K562 (cell line): ENCODE data around the gene E2F2. TPM values are rescaled to one million over a fixed set of nuclear protein-coding genes. Genes with fewer than 3 reads are reported as not detected.

Source experiments
- BCL6 ChIP-seq: fragments of 250-450 bp; sonication (Bioruptor Pico); IDR thresholded peaks from 2 replicates; pipeline ENCODE4 v1.4.0; 2020
- BHLHE40 ChIP-seq: IDR thresholded peaks from 2 replicates; pipeline ENCODE4 v1.6.1; 2011; ENCODE audit warnings: low read length, improper control_type of control experiment
- CREBBP ChIP-seq: IDR thresholded peaks from one replicate; pipeline ENCODE4 v1.6.1; 2012; ENCODE audit warnings: low read depth, mild to moderate bottlenecking, control low read depth, inconsistent platforms, low read length
- CXXC5 ChIP-seq: fragments of 250-450 bp; sonication (Bioruptor Pico); IDR thresholded peaks from 2 replicates; pipeline ENCODE4 v1.8.0; 2022; ENCODE audit warnings: inconsistent platforms, mild to moderate bottlenecking, moderate library complexity
- ESRRB ChIP-seq: fragments of 250-450 bp; sonication (Bioruptor Pico); IDR thresholded peaks from 2 replicates; pipeline ENCODE4 v1.5.0; 2020; ENCODE audit warnings: mild to moderate bottlenecking, moderate library complexity, borderline replicate concordance
- FOXP1 ChIP-seq: sonication (generic); formaldehyde crosslinking; IDR thresholded peaks from 2 replicates; pipeline ENCODE4 v1.8.0; 2022; ENCODE audit warnings: mild to moderate bottlenecking, missing genetic modification reagents
- HDAC2 ChIP-seq: fragments of 450-650 bp; IDR thresholded peaks from 2 replicates; pipeline ENCODE4 v1.6.1; 2016; ENCODE audit warnings: mild to moderate bottlenecking
- HIVEP1 ChIP-seq: fragments of 250-450 bp; sonication (Bioruptor Pico); IDR thresholded peaks from 2 replicates; pipeline ENCODE4 v1.4.0; 2020; ENCODE audit warnings: mild to moderate bottlenecking
- KLF16 ChIP-seq: IDR thresholded peaks from 2 replicates; pipeline ENCODE4 v1.6.1; 2016; ENCODE audit warnings: antibody characterized with exemption
- PHB ChIP-seq: fragments of 250-450 bp; sonication (Bioruptor Pico); IDR thresholded peaks from 2 replicates; pipeline ENCODE4 v1.5.0; 2021
- POLR2A ChIP-seq: fragments of 450-650 bp; conservative IDR thresholded peaks from 2 replicates; pipeline ENCODE4 v1.6.1; 2016
- POLR2AphosphoS5 ChIP-seq: IDR thresholded peaks from 2 replicates; pipeline ENCODE4 v1.6.1; 2011; ENCODE audit warnings: mild to moderate bottlenecking, low read depth, low read length, moderate library complexity; ENCODE audit not compliant: control insufficient read depth, insufficient read depth
- POLR3A ChIP-seq: IDR thresholded peaks from 2 replicates; pipeline ENCODE4 v1.6.1; 2011; ENCODE audit warnings: borderline replicate concordance, mild to moderate bottlenecking, moderate library complexity; ENCODE audit not compliant: insufficient read length, insufficient read depth; ENCODE audit errors: extremely low read depth
- RBM25 ChIP-seq: fragments of 200-400 bp; formaldehyde crosslinking; IDR thresholded peaks from 2 replicates; pipeline ENCODE4 v1.6.1; 2018; ENCODE audit warnings: low read length, low read depth, moderate library complexity; ENCODE audit not compliant: severe bottlenecking
- RBM39 ChIP-seq: fragments of 200-400 bp; formaldehyde crosslinking; optimal IDR thresholded peaks from 2 replicates; pipeline ENCODE3; 2018; ENCODE audit warnings: low read depth, low read length
- SREBF1 ChIP-seq: fragments of 150-350 bp; IDR thresholded peaks from 2 replicates; pipeline ENCODE4 v1.6.1; 2014; ENCODE audit warnings: antibody characterized with exemption, low read depth, low read length, borderline replicate concordance
- SRSF7 ChIP-seq: fragments of 200-400 bp; formaldehyde crosslinking; optimal IDR thresholded peaks from 2 replicates; pipeline ENCODE3; 2017; ENCODE audit warnings: mild to moderate bottlenecking, low read depth, low read length
- TCF7 ChIP-seq: sonication (generic); IDR thresholded peaks from 2 replicates; pipeline ENCODE4 v1.6.1; 2016; ENCODE audit warnings: antibody characterized with exemption, borderline replicate concordance
- ZC3H4 ChIP-seq: sonication (generic); formaldehyde crosslinking; IDR thresholded peaks from 2 replicates; pipeline ENCODE4 v1.9.0; 2021; ENCODE audit warnings: missing genetic modification reagents, borderline replicate concordance
- ZNF121 ChIP-seq: sonication (generic); formaldehyde crosslinking; conservative IDR thresholded peaks from 2 replicates; pipeline ENCODE4 v1.8.0; 2022; ENCODE audit warnings: missing genetic modification reagents
- ZNF830 ChIP-seq: fragments of 250-450 bp; sonication (Bioruptor Pico); IDR thresholded peaks from 2 replicates; pipeline ENCODE4 v1.5.0; 2021; ENCODE audit warnings: mild to moderate bottlenecking
- polyA plus RNA-seq, 8 experiments: library from polyadenylated mRNA; depleted of rRNA in 4 of 8; stranded (reverse) in 5 of 8; unstranded in 3 of 8; fragments of >200 nt; fragmentation: Nextera tagmentation in 2 of 8; fragmentation: Illumina TruSeq in 1 of 8; extraction: Ambion mirVana in 2 of 8; extraction: Trizol in 1 of 8; gene quantifications; 2 replicates each; pipeline versions ENCODE4 v1.2.1 to v1.2.3, GENCODE V29; 2011 to 2014; ENCODE audit warnings: inconsistent platforms in 1 of 8, missing spikeins in 1 of 8
- total RNA-seq, 7 experiments: library from RNA; depleted of rRNA in 6 of 7; stranded (reverse); fragments of >200 nt in 6 of 7; fragmentation: Illumina TruSeq in 2 of 7; extraction: Trizol in 2 of 7; gene quantifications; 2 replicates each; pipeline versions ENCODE4 v1.2.1 to v1.2.3, GENCODE V29; 2011 to 2021; ENCODE audit warnings: low replicate concordance in 1 of 7
- TF ChIP-seq, protein P1 (sequence below): fragments of 250-450 bp; sonication (Bioruptor Pico); IDR thresholded peaks from 2 replicates; pipeline ENCODE4 v1.5.0; 2021
- TF ChIP-seq, protein P2 (sequence below), 2 experiments: fragments of 450-650 bp in 1 of 2; sonication (generic) in 1 of 2; formaldehyde crosslinking; conservative IDR thresholded peaks; 2 replicates each; pipeline versions ENCODE4 v1.4.0 to v1.8.1; 2020 to 2022; ENCODE audit warnings: mild to moderate bottlenecking in 1 of 2, missing genetic modification reagents in 1 of 2
- TF ChIP-seq, protein P3 (sequence below): sonication (generic); formaldehyde crosslinking; IDR thresholded peaks from 2 replicates; pipeline ENCODE4 v1.8.0; 2022; ENCODE audit warnings: missing genetic modification reagents, mild to moderate bottlenecking, borderline replicate concordance

The E2F2 gene
- total and polyA plus RNA-seq, 9 of the 15 experiments (the other 6 are each of a cell fraction or from before 2014, with no cell fraction given), result 3.1 to 25.3 (median 11.4) TPM

DNA sequence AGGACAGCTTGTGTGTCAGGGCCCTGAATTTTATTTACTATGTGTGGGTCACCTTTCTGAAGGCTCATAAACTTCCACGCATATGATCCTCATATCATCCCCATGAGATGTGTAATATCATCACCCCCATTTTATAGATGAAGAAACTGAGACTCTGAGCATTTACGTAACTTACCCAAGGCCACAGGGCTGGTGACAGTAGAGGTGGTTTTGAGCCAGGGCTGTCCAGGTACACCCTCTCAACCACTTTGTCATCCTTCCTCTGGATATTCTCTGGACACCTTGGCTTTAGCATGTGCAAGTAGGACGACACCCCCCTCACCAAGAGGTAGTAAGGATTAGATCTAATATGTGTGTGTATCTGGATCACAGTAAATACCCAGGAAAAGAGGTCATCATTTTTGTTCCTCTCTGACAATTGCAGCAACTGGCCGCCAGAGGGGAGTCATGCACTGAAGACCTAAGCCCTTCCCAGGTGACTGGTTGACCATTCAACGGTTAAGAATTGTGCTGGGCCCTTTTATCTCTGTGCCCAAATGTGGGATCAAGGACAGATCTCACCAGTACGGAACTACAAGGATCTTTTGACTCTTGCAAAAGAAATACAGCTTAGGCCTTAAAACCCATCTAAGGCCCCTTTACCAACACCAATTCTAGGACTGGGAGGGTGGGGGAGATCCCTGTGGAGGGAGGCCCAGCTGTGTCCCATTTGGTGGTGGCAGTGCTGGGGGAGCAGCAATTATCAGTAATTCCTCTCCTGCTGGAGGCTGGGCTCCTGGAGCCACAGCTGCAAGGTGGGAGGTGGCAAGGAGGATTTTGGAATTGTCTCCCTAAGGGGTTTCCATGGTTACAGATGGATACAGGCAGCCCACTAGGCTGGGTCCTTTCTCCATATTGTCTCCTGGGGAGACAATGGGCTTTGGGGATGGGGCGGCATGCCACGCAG lies 13.7 kb upstream of the E2F2 start (continued):
- TF ChIP-seq SRSF7, result no peak
- peak; percentile 37; the same call in 1 of the 2 replicates for TF ChIP-seq BHLHE40
- TF ChIP-seq CXXC5 (CRISPR knock-in tag), result no peak
- no peak for TF ChIP-seq ZC3H4 (CRISPR knock-in tag)
- TF ChIP-seq ZNF830, result 0 out of 2 replicates have a peak, but pooled peaks have one; percentile 25
- TF ChIP-seq, protein P1, sequence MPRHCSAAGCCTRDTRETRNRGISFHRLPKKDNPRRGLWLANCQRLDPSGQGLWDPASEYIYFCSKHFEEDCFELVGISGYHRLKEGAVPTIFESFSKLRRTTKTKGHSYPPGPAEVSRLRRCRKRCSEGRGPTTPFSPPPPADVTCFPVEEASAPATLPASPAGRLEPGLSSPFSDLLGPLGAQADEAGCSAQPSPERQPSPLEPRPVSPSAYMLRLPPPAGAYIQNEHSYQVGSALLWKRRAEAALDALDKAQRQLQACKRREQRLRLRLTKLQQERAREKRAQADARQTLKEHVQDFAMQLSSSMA (CRISPR knock-in tag), result no peak
- no peak for TF ChIP-seq ZNF121 (CRISPR knock-in tag)
- no peak for TF ChIP-seq SREBF1
- TF ChIP-seq ESRRB (CRISPR knock-in tag), result no peak
- TF ChIP-seq KLF16, result peak; percentile 54; the same call in 1 of the 2 replicates
- TF ChIP-seq TCF7, result no peak
- TF ChIP-seq CREBBP, result no peak
- TF ChIP-seq RBM39, result no peak
- TF ChIP-seq FOXP1 (CRISPR knock-in tag), result no peak
- TF ChIP-seq BCL6 (CRISPR knock-in tag), result no peak
- TF ChIP-seq, protein P2, sequence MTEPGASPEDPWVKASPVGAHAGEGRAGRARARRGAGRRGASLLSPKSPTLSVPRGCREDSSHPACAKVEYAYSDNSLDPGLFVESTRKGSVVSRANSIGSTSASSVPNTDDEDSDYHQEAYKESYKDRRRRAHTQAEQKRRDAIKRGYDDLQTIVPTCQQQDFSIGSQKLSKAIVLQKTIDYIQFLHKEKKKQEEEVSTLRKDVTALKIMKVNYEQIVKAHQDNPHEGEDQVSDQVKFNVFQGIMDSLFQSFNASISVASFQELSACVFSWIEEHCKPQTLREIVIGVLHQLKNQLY (CRISPR knock-in tag; conservative IDR thresholded peaks at IDR 0.05), result no peak
- peak; percentile 80 for TF ChIP-seq RBM25
- no peak for TF ChIP-seq HIVEP1 (CRISPR knock-in tag)
- TF ChIP-seq POLR2A, result no peak
- no peak for TF ChIP-seq POLR2AphosphoS5
- peak; percentile 34; the same call in 1 of the 2 replicates for TF ChIP-seq HDAC2
- TF ChIP-seq, protein P3, sequence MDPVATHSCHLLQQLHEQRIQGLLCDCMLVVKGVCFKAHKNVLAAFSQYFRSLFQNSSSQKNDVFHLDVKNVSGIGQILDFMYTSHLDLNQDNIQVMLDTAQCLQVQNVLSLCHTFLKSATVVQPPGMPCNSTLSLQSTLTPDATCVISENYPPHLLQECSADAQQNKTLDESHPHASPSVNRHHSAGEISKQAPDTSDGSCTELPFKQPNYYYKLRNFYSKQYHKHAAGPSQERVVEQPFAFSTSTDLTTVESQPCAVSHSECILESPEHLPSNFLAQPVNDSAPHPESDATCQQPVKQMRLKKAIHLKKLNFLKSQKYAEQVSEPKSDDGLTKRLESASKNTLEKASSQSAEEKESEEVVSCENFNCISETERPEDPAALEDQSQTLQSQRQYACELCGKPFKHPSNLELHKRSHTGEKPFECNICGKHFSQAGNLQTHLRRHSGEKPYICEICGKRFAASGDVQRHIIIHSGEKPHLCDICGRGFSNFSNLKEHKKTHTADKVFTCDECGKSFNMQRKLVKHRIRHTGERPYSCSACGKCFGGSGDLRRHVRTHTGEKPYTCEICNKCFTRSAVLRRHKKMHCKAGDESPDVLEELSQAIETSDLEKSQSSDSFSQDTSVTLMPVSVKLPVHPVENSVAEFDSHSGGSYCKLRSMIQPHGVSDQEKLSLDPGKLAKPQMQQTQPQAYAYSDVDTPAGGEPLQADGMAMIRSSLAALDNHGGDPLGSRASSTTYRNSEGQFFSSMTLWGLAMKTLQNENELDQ (CRISPR knock-in tag), result no peak
- TF ChIP-seq PHB (CRISPR knock-in tag), result no peak
- no peak for TF ChIP-seq POLR3A
